Upper lobe of left lung (tissue), 6 donors: ENCODE data around the gene ANP32D. TPM values are rescaled to one million over a fixed set of nuclear protein-coding genes. Genes with fewer than 3 reads are reported as not detected.
"Not testable (repeated sequence)": the region's sequence is repeated elsewhere in the genome, so short reads cannot be mapped to it uniquely, and the experiment has no call there.

Source experiments
- ATAC-seq, 2 donors: fragments of 200-7000 bp; cut with Tn5 transposase; one replicate each; pipeline ENCODE4 v1.9.1; 2022; ENCODE audit warnings: mild to moderate bottlenecking in 2 of 2, moderate library complexity in 2 of 2; ENCODE audit not compliant: low FRiP score in 2 of 2
- DNase-seq, 2 donors: peaks; one replicate each; pipeline ENCODE4 v3.0.0-alpha.2; 2019 to 2020
- H3K27ac ChIP-seq, 4 donors: fragments of 200-600 bp; sonication (generic); one replicate each; pipeline ENCODE4 v1.5.1; 2016 to 2019
- H3K27me3 ChIP-seq, 4 donors: fragments of 200-600 bp; sonication (generic); one replicate each; pipeline ENCODE4 v1.5.1; 2017 to 2019
- H3K36me3 ChIP-seq, 4 donors: fragments of 200-600 bp; sonication (generic); one replicate each; pipeline ENCODE4 v1.5.1; 2016 to 2019
- H3K4me1 ChIP-seq, 4 donors: fragments of 200-600 bp; sonication (generic); one replicate each; pipeline ENCODE4 v1.5.1; 2018 to 2019
- H3K4me3 ChIP-seq, 4 donors: fragments of 200-600 bp; sonication (generic); one replicate each; pipeline ENCODE4 v1.5.1; 2017 to 2019; ENCODE audit warnings: mild to moderate bottlenecking in 2 of 4, moderate library complexity in 1 of 4
- H3K9me3 ChIP-seq, 4 donors: fragments of 200-600 bp; sonication (generic); one replicate each; pipeline ENCODE4 v1.5.1; 2018 to 2019
- CTCF ChIP-seq, 6 experiments: fragments of 450-650 bp in 4 of 6; fragments of 200-600 bp in 2 of 6; sonication (generic) in 2 of 6; IDR thresholded peaks; one replicate each; pipeline ENCODE4 v1.5.1; 2016 to 2019; ENCODE audit warnings: antibody characterized with exemption in 6 of 6
- EP300 ChIP-seq, 4 donors: sonication (generic); formaldehyde crosslinking; IDR thresholded peaks; one replicate each; pipeline ENCODE4 v1.5.1; 2017; ENCODE audit warnings: antibody characterized with exemption in 4 of 4, control low read depth in 2 of 4
- POLR2A ChIP-seq, 4 donors: fragments of 450-650 bp; IDR thresholded peaks; one replicate each; pipeline ENCODE4 v1.5.1; 2016 to 2017; ENCODE audit warnings: antibody characterized with exemption in 4 of 4, mild to moderate bottlenecking in 2 of 4
- POLR2AphosphoS5 ChIP-seq, 2 donors: sonication (generic); formaldehyde crosslinking; IDR thresholded peaks; one replicate each; pipeline ENCODE4 v1.5.1; 2017; ENCODE audit warnings: antibody characterized with exemption in 2 of 2
- WGBS, 2 donors: methylation state at CpG; one replicate each; pipeline ENCODE4 v1.1.5; 2017 to 2018; 5-methylcytosine and 5-hydroxymethylcytosine counted together
- total RNA-seq, 6 donors: library from RNA; depleted of rRNA in 4 of 6; stranded (reverse); fragments of >200 nt in 4 of 6; gene quantifications; one replicate each; pipeline versions ENCODE4 v1.1.0 to v1.2.1, GENCODE V29; 2016 to 2021
- donor health status: DM: no; HTN: no; CAD: no; lungs with moderate emphysema.
- donor health status: DM: no; HTN: yes; CAD: no; lungs with severe emphysema.

The ANP32D gene
- total RNA-seq, 6 donors from 2014 or later, result 0.37 to 3.1 (median 2.1) TPM; not detected in 3

- WGBS, 2 donors, result 62 to 70% methylated on average over 5 of the region's 5 CpGs
Measured at GRCh38 chr12:48486679-48487078, 14.3 kb downstream of the ANP32D start.

GRCh38 chr12:48489012-48489411, 16.7 kb downstream of the ANP32D start:
- WGBS, 2 donors, result 65 to 71% methylated on average over 2 of the region's 2 CpGs
- Histone ChIP-seq H3K27ac (no peak overlapping the region), H3K9me3 (no peaks in the 10 kb centered on the region), H3K4me1 (no peaks in the 10 kb centered on the region), H3K4me3 (no peak overlapping the region), H3K27me3 (no peaks in the 10 kb centered on the region), H3K36me3 (no peaks in the 10 kb centered on the region)
- no peak for TF ChIP-seq POLR2AphosphoS5 (IDR thresholded peaks at IDR 0.05)
- TF ChIP-seq POLR2A (IDR thresholded peaks at IDR 0.05), result no peak
- TF ChIP-seq EP300 (IDR thresholded peaks at IDR 0.05), result no peak
- ATAC-seq (no peak), DNase-seq (no peak)

More at GRCh38 chr12:48486679-48487078, 14.3 kb downstream of the ANP32D start:
- H3K27me3 ChIP-seq, result no peaks in the 10 kb centered on the region
- TF ChIP-seq EP300 (IDR thresholded peaks at IDR 0.05) (no peak), CTCF (IDR thresholded peaks at IDR 0.05) (no peak), POLR2A (IDR thresholded peaks at IDR 0.05) (no peak)
- no peaks in the 10 kb centered on the region for H3K4me1 ChIP-seq
- ATAC-seq, result no peak
- H3K36me3 ChIP-seq, result no peaks in the 10 kb centered on the region
- H3K27ac ChIP-seq, result no peak overlapping the region
- H3K9me3 ChIP-seq, result no peaks in the 10 kb centered on the region
- DNase-seq, result no peak
- no peak overlapping the region for H3K4me3 ChIP-seq

GRCh38 chr12:48489456-48489855, 17.1 kb downstream of the ANP32D start:
- 81 to 86% methylated on average over 7 of the region's 7 CpGs for WGBS, 2 donors
- not testable (repeated sequence) for H3K36me3 ChIP-seq, H3K4me1 ChIP-seq, H3K27me3 ChIP-seq, ATAC-seq, DNase-seq, H3K9me3 ChIP-seq, H3K27ac ChIP-seq, H3K4me3 ChIP-seq

- H3K4me1 ChIP-seq, H3K36me3 ChIP-seq, ATAC-seq, H3K27ac ChIP-seq, H3K4me3 ChIP-seq, H3K9me3 ChIP-seq, H3K27me3 ChIP-seq: not testable (repeated sequence)
- peak in 1 of 2 donors; percentile 51 for DNase-seq
- 100% methylated on average over 1 of the region's 32 CpGs; no CpG with 5 or more reads in 1 of the 2 donors for WGBS, 2 donors
Measured at GRCh38 chr12:48500281-48500680, 27.9 kb downstream of the ANP32D start.

DNA sequence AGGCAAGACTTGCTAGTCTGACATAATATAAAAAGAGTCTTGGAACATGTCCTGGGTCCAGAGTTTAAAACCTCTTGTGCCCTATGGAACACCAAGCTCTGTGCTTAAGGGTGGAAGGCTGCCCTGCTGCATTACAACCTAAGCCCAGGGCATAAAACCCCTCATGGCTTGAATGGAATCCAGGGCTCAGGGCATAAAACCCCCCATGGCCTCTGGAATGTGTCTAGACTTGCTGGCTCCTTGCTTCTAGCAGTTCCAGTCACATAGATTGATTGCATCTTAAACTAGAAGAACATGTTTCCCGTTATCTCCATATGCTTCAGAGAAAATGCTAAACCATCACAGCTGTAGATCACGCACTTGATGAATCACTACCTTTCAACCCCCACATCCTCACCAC, 34.5 kb downstream of the ANP32D start:
- 53 to 79% methylated on average over 2 of the region's 2 CpGs for WGBS, 2 donors
- ATAC-seq, H3K36me3 ChIP-seq, H3K27ac ChIP-seq, H3K4me1 ChIP-seq, H3K27me3 ChIP-seq, H3K4me3 ChIP-seq, H3K9me3 ChIP-seq, DNase-seq: not testable (repeated sequence)

DNA sequence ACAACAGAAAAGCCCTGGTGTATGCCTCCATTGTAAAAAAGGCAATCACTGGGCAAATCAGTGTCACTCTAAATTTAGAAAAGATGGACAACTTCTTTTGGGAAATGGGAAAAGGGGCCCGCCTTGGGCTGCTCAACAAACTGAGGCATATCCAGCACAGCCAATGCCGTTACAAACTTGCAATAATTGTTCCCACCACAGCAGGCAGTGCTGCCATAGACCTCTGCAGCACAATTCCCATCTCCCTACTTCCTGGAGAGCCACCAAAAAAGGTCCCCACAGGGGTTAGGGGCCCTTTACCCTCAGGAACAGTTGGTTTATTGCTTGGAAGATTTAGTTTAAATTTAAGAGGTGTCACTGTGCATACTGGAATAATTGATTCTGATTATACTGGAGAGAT, 36.6 kb downstream of the ANP32D start:
- Histone ChIP-seq H3K27me3 (no peaks in the 10 kb centered on the region), H3K27ac (no peak overlapping the region), H3K9me3 (peaks cover 0 to 3% (median 0%) of the 10 kb centered on the region in 4 donors), H3K4me3 (no peak overlapping the region), H3K36me3 (no peaks in the 10 kb centered on the region), H3K4me1 (no peaks in the 10 kb centered on the region)
- TF ChIP-seq EP300 (IDR thresholded peaks at IDR 0.05), result no peak
- ATAC-seq (no peak), DNase-seq (no peak)
- WGBS, 2 donors, result 65 to 86% methylated on average over 2 of the region's 2 CpGs

GRCh38 chr12:48510111-48510510, 37.8 kb downstream of the ANP32D start:
- Histone ChIP-seq H3K27me3 (no peaks in the 10 kb centered on the region), H3K9me3 (peaks cover 0 to 3% (median 0%) of the 10 kb centered on the region in 4 donors), H3K27ac (no peak overlapping the region), H3K4me1 (no peaks in the 10 kb centered on the region), H3K4me3 (no peak overlapping the region), H3K36me3 (no peaks in the 10 kb centered on the region)
- ATAC-seq, result no peak
- WGBS, 2 donors, result 50 to 92% methylated on average over 1 of the region's 1 CpG
- no peak for TF ChIP-seq EP300 (IDR thresholded peaks at IDR 0.05)
- no peak for DNase-seq

GRCh38 chr12:48512855-48513254, 40.5 kb downstream of the ANP32D start:
- ATAC-seq (no peak), DNase-seq (no peak)
- Histone ChIP-seq H3K9me3 (peaks cover 0 to 3% (median 0%) of the 10 kb centered on the region in 4 donors), H3K36me3 (no peaks in the 10 kb centered on the region), H3K27ac (no peak overlapping the region), H3K4me3 (no peak overlapping the region), H3K27me3 (no peaks in the 10 kb centered on the region), H3K4me1 (no peaks in the 10 kb centered on the region)
- 56 to 92% methylated on average over 2 of the region's 2 CpGs for WGBS, 2 donors
- TF ChIP-seq CTCF (IDR thresholded peaks at IDR 0.05), result no peak
- no peak for TF ChIP-seq POLR2A (IDR thresholded peaks at IDR 0.05)
- no peak for TF ChIP-seq POLR2AphosphoS5 (IDR thresholded peaks at IDR 0.05)
- TF ChIP-seq EP300 (IDR thresholded peaks at IDR 0.05), result no peak
